Measurements from ENCODE around the gene CD86.

DNA sequence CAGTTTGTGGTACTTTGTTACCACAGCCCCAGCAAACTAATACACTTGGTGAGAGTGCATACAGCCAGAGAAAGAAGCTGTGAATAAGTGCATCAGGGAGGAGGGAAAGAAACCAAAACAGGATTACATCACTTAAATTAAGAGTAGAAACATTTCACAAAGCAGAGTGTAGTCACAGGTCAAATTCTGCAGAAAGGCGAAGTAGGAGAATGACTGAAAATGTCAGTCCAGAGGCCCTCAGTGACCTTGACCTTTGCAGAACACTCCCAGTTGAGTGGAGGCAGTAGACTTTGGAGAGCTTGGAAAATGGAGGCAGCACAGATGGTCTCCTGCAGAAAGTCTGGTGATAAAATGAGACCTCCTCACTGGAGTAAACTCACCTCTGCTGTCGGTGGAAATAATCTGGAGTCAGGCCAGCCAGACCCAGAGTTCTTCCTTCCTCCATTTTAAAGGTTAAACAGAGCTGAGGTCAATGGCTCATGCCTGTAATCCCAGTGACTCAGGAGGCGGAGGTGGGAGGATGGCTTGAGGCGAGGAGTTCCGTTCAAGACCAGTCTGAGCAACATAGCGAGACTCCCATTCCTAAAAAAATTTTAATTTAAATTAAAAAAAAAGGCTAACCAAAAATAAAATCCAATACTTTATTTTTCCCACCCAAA is 5.0 kb downstream of the CD86 start:
- TF ChIP-seq CTCF (IDR thresholded peaks at IDR 0.05; ENCODE audit: low read depth, low read length, poor library complexity, severe bottlenecking) (no peak), EZH2phosphoT487 (IDR thresholded peaks at IDR 0.05; ENCODE audit: borderline replicate concordance, low read length) (no peak)

Data from DOHH2 (cell line).